Naive thymus-derived CD4-positive, alpha-beta T cell (primary cell): Measurements from ENCODE around the gene MBLAC1. TPM values are rescaled to one million over a fixed set of nuclear protein-coding genes. Genes with fewer than 3 reads are reported as not detected.
A peak's percentile ranks its signal among the peaks of the same experiment; 100 is the strongest.

Experiments
- ATAC-seq: fragments of 150-1000 bp; cut with Tn5 transposase; 2 replicates; pipeline ENCODE4 v1.10.0; 2021; ENCODE audit warnings: mild to moderate bottlenecking, moderate library complexity
- CTCF ChIA-PET: fragments of 350-600 bp; sonication (Branson Sonifier 250); formaldehyde crosslinking; loops from one replicate; lab custom pipeline; 2021; ENCODE audit warnings: antibody characterized with exemption; lab: Charles Lee
- POLR2A ChIA-PET: fragments of 350-600 bp; sonication (Branson Sonifier 250); formaldehyde crosslinking; loops from one replicate; lab custom pipeline; 2021; ENCODE audit warnings: antibody characterized with exemption, inconsistent platforms; lab: Charles Lee
- DNase-seq, 9 donors: peaks; one replicate each; pipeline versions ENCODE4 v3.0.0 to v3.0.0-alpha.2; 2020 to 2022; ENCODE audit warnings: mixed read lengths in 1 of 9
- H3K27ac ChIP-seq: one replicate; pipeline ENCODE4 v1.7.0; 2013; ENCODE audit warnings: mild to moderate bottlenecking, low read depth, low read length, moderate library complexity
- H3K27me3 ChIP-seq, 2 donors: one replicate each; pipeline ENCODE4 v1.7.0; 2013; ENCODE audit warnings: low read length in 2 of 2, mild to moderate bottlenecking in 2 of 2, moderate library complexity in 2 of 2; ENCODE audit not compliant: control insufficient read depth in 2 of 2, insufficient read depth in 2 of 2
- H3K36me3 ChIP-seq, 3 experiments: 1 replicate in 2 of 3; 2 replicates in 1 of 3; pipeline ENCODE4 v1.7.0; 2013; ENCODE audit warnings: low read length in 3 of 3, mild to moderate bottlenecking in 3 of 3, moderate library complexity in 1 of 3; ENCODE audit not compliant: insufficient read depth in 3 of 3, control insufficient read depth in 2 of 3
- H3K4me1 ChIP-seq, 2 donors: one replicate each; pipeline ENCODE4 v1.7.0; 2013; ENCODE audit warnings: low read length in 2 of 2, mild to moderate bottlenecking in 2 of 2, moderate library complexity in 1 of 2; ENCODE audit not compliant: control insufficient read depth in 2 of 2, insufficient read depth in 2 of 2
- H3K4me3 ChIP-seq: 2 replicates; pipeline ENCODE4 v1.7.0; 2013; ENCODE audit warnings: mild to moderate bottlenecking, low read length
- H3K9me3 ChIP-seq, 3 experiments: 1 replicate in 2 of 3; 2 replicates in 1 of 3; pipeline ENCODE4 v1.7.0; 2013; ENCODE audit warnings: low read length in 3 of 3; ENCODE audit not compliant: control insufficient read depth in 2 of 3
- H3K27ac Mint-ChIP-seq, 9 donors: one replicate each; pipeline ENCODE4 v1.8.0; 2020 to 2022; ENCODE audit warnings: mixed read lengths in 9 of 9, mild to moderate bottlenecking in 8 of 9, moderate library complexity in 5 of 9, inconsistent platforms in 2 of 9
- H3K27me3 Mint-ChIP-seq, 5 donors: one replicate each; pipeline ENCODE4 v1.8.0; 2021 to 2022; ENCODE audit warnings: mixed read lengths in 5 of 5, mild to moderate bottlenecking in 1 of 5
- H3K36me3 Mint-ChIP-seq, 5 donors: one replicate each; pipeline ENCODE4 v1.8.0; 2020 to 2022; ENCODE audit warnings: mixed read lengths in 5 of 5, mild to moderate bottlenecking in 3 of 5, inconsistent platforms in 1 of 5
- H3K4me1 Mint-ChIP-seq, 7 donors: one replicate each; pipeline ENCODE4 v1.8.0; 2020 to 2022; ENCODE audit warnings: mixed read lengths in 7 of 7, mild to moderate bottlenecking in 3 of 7, inconsistent platforms in 1 of 7
- H3K4me3 Mint-ChIP-seq, 10 donors: one replicate each; pipeline ENCODE4 v1.8.0; 2020 to 2022; ENCODE audit warnings: mild to moderate bottlenecking in 10 of 10, mixed read lengths in 10 of 10, moderate library complexity in 6 of 10, inconsistent platforms in 2 of 10
- H3K9me3 Mint-ChIP-seq, 11 donors: one replicate each; pipeline ENCODE4 v1.8.0; 2020 to 2022; ENCODE audit warnings: mixed read lengths in 11 of 11, mild to moderate bottlenecking in 4 of 11, inconsistent platforms in 1 of 11, moderate library complexity in 1 of 11
- intact Hi-C, 2 donors: fragments of 100-400 bp; cut with micrococcal nuclease; formaldehyde crosslinking; loops; one replicate each; pipeline ENCODE4 v1.15.1; 2023
- polyA plus RNA-seq, 2 donors: library from polyadenylated mRNA; unstranded; fragments of 300-500 nt; fragmentation: Illumina TruSeq; gene quantifications; one replicate each; pipeline ENCODE4 v1.2.3, GENCODE V29; 2021
- total RNA-seq, 6 experiments: library from RNA in 5 of 6; stranded (reverse) in 5 of 6; gene quantifications; 1 replicate in 5 of 6; 2 replicates in 1 of 6; pipeline ENCODE4 v1.2.3 and lab custom pipeline; 2021 to 2026

The MBLAC1 gene
- total and polyA plus RNA-seq, 7 experiments from 2014 or later: 1.5 to 6.3 (median 4.5) TPM

GRCh38 chr7:100160067-100160466 is 33.3 kb downstream of the MBLAC1 start:
- Mint-ChIP-seq H3K4me1 (peaks cover 33 to 84% (median 66%) of the 10 kb centered on the region in 7 donors), H3K4me3 (peak overlapping the region in 7 of 10 donors; percentile 13 to 89 (median 43)), H3K27ac (peak overlapping the region in 6 of 9 donors; percentile 48 to 98 (median 84)), H3K27me3 (no peaks in the 10 kb centered on the region), H3K36me3 (peaks cover 0 to 16% (median 5%) of the 10 kb centered on the region in 5 donors), H3K9me3 (no peaks in the 10 kb centered on the region)
- intact Hi-C loops: no loop called here
- no peaks in the 10 kb centered on the region for H3K9me3 ChIP-seq
- ChIA-PET CTCF (interaction anchor here (0.5 to 4.8 kb wide), 8 partner anchors 7 to 187 kb away, joined by 3 to 16 read pairs (median 4); partner anchors contain the start of genes GAL3ST4, LAMTOR4 and PVRIG), POLR2A (interaction anchor here (1.5 to 23.1 kb wide), 4 partner anchors 9 to 62 kb away, joined by 3 to 383 read pairs (median 165); partner anchors contain the start of genes GPC2, LAMTOR4, STAG3 and TRAPPC14)
- no peak for DNase-seq
- H3K36me3 ChIP-seq: peaks cover 0 to 24% (median 6%) of the 10 kb centered on the region in 3 experiments
- H3K27me3 ChIP-seq: no peaks in the 10 kb centered on the region
- no peak for ATAC-seq
- H3K4me1 ChIP-seq: peaks cover 13 to 45% of the 10 kb centered on the region in 2 donors
- no peak overlapping the region for H3K4me3 ChIP-seq
- no peak overlapping the region for H3K27ac ChIP-seq

DNA sequence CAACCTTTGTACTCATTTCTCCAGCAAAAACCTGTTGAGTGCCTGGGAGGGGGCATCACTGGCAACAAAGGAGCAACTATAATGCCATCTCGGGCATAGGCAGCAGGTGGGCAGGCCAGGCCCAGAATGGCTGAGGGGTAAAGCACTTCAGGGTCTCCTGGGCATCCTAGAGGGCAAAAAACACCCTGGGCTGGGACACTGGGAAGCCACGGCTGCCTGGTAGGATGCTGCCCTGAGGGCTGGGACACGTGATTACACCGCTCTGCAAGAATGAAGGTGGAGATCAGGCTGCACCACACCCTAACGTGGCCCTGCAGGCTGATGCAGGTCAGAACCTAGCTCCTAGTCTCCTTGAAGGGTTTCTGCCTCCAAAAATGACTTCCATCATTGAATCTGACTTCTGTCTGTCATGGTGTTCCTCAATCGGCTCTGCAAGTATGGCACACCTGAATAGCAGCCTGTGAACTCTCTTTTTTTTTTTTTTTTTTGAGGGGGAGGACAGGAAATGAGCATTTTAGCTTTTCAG is 36.3 kb downstream of the MBLAC1 start:
- Mint-ChIP-seq H3K4me1 (peaks cover 43 to 87% (median 71%) of the 10 kb centered on the region in 7 donors), H3K4me3 (peak overlapping the region; percentile 70 to 90 (median 80)), H3K9me3 (no peaks in the 10 kb centered on the region), H3K27ac (peak overlapping the region; percentile 88 to 98 (median 95)), H3K36me3 (peaks cover 0 to 2% (median 0%) of the 10 kb centered on the region in 5 donors), H3K27me3 (peaks cover 0 to 14% (median 3%) of the 10 kb centered on the region in 5 donors)
- DNase-seq (peak in 6 of 9 donors; percentile 57 to 77 (median 68)), ATAC-seq (peak; percentile 23)
- Histone ChIP-seq H3K27me3 (no peaks in the 10 kb centered on the region), H3K27ac (peak overlapping the region; percentile 61), H3K9me3 (no peaks in the 10 kb centered on the region), H3K4me3 (peak overlapping the region; percentile 44), H3K36me3 (peaks cover 0 to 4% (median 0%) of the 10 kb centered on the region in 3 experiments), H3K4me1 (peaks cover 25 to 56% of the 10 kb centered on the region in 2 donors)
- intact Hi-C loops: loop anchor here in 1 of 2 donors (1.0 to 2.0 kb wide), 3 partner anchors 8 to 15 kb away; partner anchors contain the start of genes GPC2, LAMTOR4 and STAG3
- CTCF ChIA-PET: interaction anchor here (0.6 to 4.2 kb wide), 7 partner anchors 12 to 54 kb away, joined by 3 to 18 read pairs (median 6); partner anchors contain the start of gene LAMTOR4
- POLR2A ChIA-PET: interaction anchor here (0.6 to 23.1 kb wide), 10 partner anchors 12 to 272 kb away, joined by 3 to 383 read pairs (median 5); partner anchors contain the start of genes AP4M1, GPC2, LAMTOR4 and PVRIG

- ATAC-seq: no peak
- Mint-ChIP-seq H3K36me3 (peaks cover 0 to 2% (median 0%) of the 10 kb centered on the region in 5 donors), H3K4me1 (peaks cover 44 to 93% (median 77%) of the 10 kb centered on the region in 7 donors), H3K9me3 (no peaks in the 10 kb centered on the region), H3K4me3 (peak overlapping the region; percentile 70 to 90 (median 80)), H3K27ac (peak overlapping the region; percentile 88 to 98 (median 95)), H3K27me3 (peaks cover 0 to 20% (median 5%) of the 10 kb centered on the region in 5 donors)
- no peaks in the 10 kb centered on the region for H3K9me3 ChIP-seq
- no peak for DNase-seq
- CTCF ChIA-PET: interaction anchor here (0.6 to 4.2 kb wide), 7 partner anchors 13 to 53 kb away, joined by 3 to 18 read pairs (median 6); partner anchors contain the start of gene GPC2
- intact Hi-C loops: loop anchor here in 1 of 2 donors (1.0 to 2.0 kb wide), 3 partner anchors 7 to 16 kb away; partner anchors contain the start of genes GPC2, LAMTOR4 and STAG3
- peak overlapping the region; percentile 61 for H3K27ac ChIP-seq
- H3K27me3 ChIP-seq: no peaks in the 10 kb centered on the region
- POLR2A ChIA-PET: interaction anchor here (0.6 to 23.1 kb wide), 9 partner anchors 13 to 80 kb away, joined by 3 to 383 read pairs (median 6); partner anchors contain the start of genes AP4M1, GPC2, LAMTOR4 and PVRIG
- H3K4me1 ChIP-seq: peaks cover 25 to 60% of the 10 kb centered on the region in 2 donors
- H3K4me3 ChIP-seq: no peak overlapping the region
- H3K36me3 ChIP-seq: no peaks in the 10 kb centered on the region
Measured at GRCh38 chr7:100163871-100164270, 37.1 kb downstream of the MBLAC1 start.

DNA sequence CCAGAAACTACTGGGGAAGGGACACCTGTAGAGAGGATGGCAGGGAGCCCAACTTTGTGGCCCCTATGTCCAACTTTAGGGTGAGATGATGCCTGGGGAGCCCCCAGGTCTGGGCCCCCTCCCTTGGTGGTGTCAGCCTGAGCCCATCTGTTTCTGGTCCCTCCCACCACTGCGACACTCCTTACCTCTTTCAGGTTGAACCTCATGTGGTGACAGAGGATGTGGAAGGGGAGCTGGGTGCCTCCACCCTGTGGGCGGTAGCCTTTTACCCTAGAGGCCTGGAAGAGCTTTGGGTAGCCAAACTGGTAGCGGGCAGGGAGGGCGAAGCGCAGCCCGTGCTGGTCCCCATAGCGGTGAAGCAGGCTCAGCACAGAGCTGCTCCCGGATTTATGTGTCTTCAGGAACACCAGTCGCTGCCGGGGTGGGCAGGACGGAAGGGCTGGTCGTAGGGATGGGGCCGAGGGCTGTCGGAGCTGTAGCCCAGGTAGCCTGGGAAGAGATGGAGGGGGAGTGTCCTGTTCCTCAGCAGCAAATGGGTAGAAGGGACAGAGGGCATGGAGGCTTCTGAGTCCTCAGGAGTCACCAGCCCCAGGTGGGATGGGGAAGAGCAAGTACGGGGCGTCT is 39.7 kb downstream of the MBLAC1 start:
- Mint-ChIP-seq H3K27me3 (peaks cover 0 to 27% (median 5%) of the 10 kb centered on the region in 5 donors), H3K9me3 (no peaks in the 10 kb centered on the region), H3K36me3 (peaks cover 0 to 3% (median 0%) of the 10 kb centered on the region in 5 donors), H3K4me3 (peak overlapping the region; percentile 86 to 95 (median 92)), H3K4me1 (peaks cover 54 to 94% (median 83%) of the 10 kb centered on the region in 7 donors), H3K27ac (peak overlapping the region; percentile 87 to 99 (median 96))
- H3K27ac ChIP-seq: peak overlapping the region; percentile 81
- H3K4me1 ChIP-seq: peaks cover 30 to 78% of the 10 kb centered on the region in 2 donors
- H3K36me3 ChIP-seq: no peaks in the 10 kb centered on the region
- DNase-seq (peak in 7 of 9 donors; percentile 56 to 71 (median 61)), ATAC-seq (peak; percentile 75)
- H3K27me3 ChIP-seq: no peaks in the 10 kb centered on the region
- POLR2A ChIA-PET: interaction anchor here (0.8 to 23.1 kb wide), 15 partner anchors 14 to 54 kb away, joined by 3 to 383 read pairs (median 5); partner anchors contain the start of genes GPC2, LAMTOR4, PVRIG and STAG3
- no peaks in the 10 kb centered on the region for H3K9me3 ChIP-seq
- CTCF ChIA-PET: interaction anchor here (0.9 to 4.2 kb wide), 10 partner anchors 9 to 51 kb away, joined by 3 to 18 read pairs (median 5); partner anchors contain the start of genes GPC2, STAG3 and TRAPPC14
- peak overlapping the region; percentile 69 for H3K4me3 ChIP-seq
- intact Hi-C loops: loop anchor here (1.0 to 5.0 kb wide), 3 partner anchors 8 to 34 kb away; partner anchors contain the start of gene TRAPPC14 (in 2 of the 2)

DNA sequence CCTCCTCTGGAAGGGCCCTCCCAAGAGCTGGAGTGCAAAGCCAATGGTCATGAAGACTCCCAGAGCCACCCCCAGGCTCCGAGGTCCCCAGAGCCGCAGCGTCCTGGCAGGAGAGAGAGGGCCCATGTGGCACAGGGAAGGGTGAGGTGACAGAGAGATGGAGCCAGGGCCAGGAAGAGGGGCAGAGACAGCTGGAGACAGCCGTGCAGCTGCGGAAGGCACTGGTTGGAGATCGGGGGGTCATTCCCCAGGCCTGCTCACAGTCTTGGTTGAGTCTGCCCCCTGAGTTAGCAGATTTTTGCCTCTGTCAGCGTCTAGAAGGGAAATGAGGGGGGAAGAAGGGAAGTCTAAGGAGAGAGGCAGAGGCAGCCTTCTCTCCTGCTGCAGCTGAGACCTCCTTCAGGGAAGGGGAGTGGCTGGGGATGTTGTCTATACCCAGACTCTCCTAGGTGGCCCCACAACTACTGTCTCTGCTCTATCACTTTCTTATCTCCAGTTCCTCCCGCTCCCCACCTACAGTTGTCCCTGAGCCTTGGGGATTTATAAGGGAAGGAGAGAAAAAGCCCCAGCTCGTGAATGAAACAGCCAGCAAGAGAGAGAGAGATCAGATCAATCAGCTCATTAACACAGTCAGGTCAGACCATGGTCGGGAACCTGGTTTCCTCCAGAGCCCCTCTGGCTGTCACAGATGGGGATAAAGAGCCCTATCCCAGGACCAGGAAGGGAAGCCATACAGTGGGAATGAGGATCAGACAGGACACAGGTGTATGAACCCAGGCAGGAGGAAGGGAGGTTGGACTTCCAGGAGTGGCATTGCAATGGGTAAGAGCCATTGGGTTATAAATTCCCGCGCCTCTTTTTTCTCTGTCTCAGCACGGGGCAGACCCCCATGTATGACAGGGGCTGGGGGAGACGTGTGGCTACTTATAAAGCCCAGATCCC is 40.5 kb downstream of the MBLAC1 start:
- H3K4me3 ChIP-seq: peak overlapping the region; percentile 69
- no peaks in the 10 kb centered on the region for H3K27me3 ChIP-seq
- intact Hi-C loops: loop anchor here (1.0 to 5.0 kb wide), 3 partner anchors 9 to 35 kb away; partner anchors contain the start of gene TRAPPC14 (in 2 of the 2)
- peaks cover 54 to 93% (median 82%) of the 10 kb centered on the region in 7 donors for H3K4me1 Mint-ChIP-seq
- peak overlapping the region; percentile 81 for H3K27ac ChIP-seq
- H3K4me1 ChIP-seq: peaks cover 30 to 82% of the 10 kb centered on the region in 2 donors
- peaks cover 0 to 4% (median 0%) of the 10 kb centered on the region in 5 donors for H3K36me3 Mint-ChIP-seq
- H3K9me3 ChIP-seq: no peaks in the 10 kb centered on the region
- ChIA-PET CTCF (interaction anchor here (0.6 to 4.2 kb wide), 15 partner anchors 9 to 485 kb away, joined by 3 to 18 read pairs (median 5); partner anchors contain the start of genes GPC2, STAG3 and TRAPPC14), POLR2A (interaction anchor here (0.9 to 23.1 kb wide), 15 partner anchors 13 to 53 kb away, joined by 3 to 383 read pairs (median 5); partner anchors contain the start of genes GPC2, LAMTOR4, MBLAC1 and PVRIG)
- peaks cover 0 to 27% (median 5%) of the 10 kb centered on the region in 5 donors for H3K27me3 Mint-ChIP-seq
- DNase-seq: no peak
- ATAC-seq: no peak
- no peaks in the 10 kb centered on the region for H3K36me3 ChIP-seq
- peak overlapping the region; percentile 87 to 99 (median 96) for H3K27ac Mint-ChIP-seq
- H3K9me3 Mint-ChIP-seq: no peaks in the 10 kb centered on the region
- peak overlapping the region; percentile 86 to 95 (median 92) for H3K4me3 Mint-ChIP-seq
